Renal cortical epithelial cell (primary cell): ENCODE data around the gene CDK12. TPM values are rescaled to one million over a fixed set of nuclear protein-coding genes. Genes with fewer than 3 reads are reported as not detected.
A peak's percentile ranks its signal among the peaks of the same experiment; 100 is the strongest.

Experiments
- DNase-seq: peaks from one replicate; pipeline ENCODE4 v3.0.0-alpha.2; 2011; ENCODE audit warnings: low read depth
- total RNA-seq: library from RNA; depleted of rRNA; stranded (reverse); fragments of >200 nt; gene quantifications from 2 replicates; pipeline ENCODE4 v1.2.3, GENCODE V29; 2014

CDK12 gene
- total RNA-seq, 1 donor from 2014 or later, result 38.9 TPM

GRCh38 chr17:39548494-39549225, 87.4 kb downstream of the CDK12 start:
- no peak for DNase-seq

- no peak for DNase-seq
These were observed 88.7 kb downstream of the CDK12 start for GRCh38 chr17:39549747-39550573.

GRCh38 chr17:39551879-39552278, 90.6 kb downstream of the CDK12 start:
- DNase-seq, result no peak

- DNase-seq, result peak; percentile 55
These were observed 92.2 kb downstream of the CDK12 start for GRCh38 chr17:39553341-39553945.

GRCh38 chr17:39555368-39555767, 94.1 kb downstream of the CDK12 start:
- no peak for DNase-seq

GRCh38 chr17:39556423-39556822, 95.1 kb downstream of the CDK12 start:
- DNase-seq, result no peak

- DNase-seq, result no peak
These were observed 101.1 kb downstream of the CDK12 start for GRCh38 chr17:39562395-39562794.

- no peak for DNase-seq
These were observed 101.7 kb downstream of the CDK12 start for GRCh38 chr17:39562976-39563375.

- DNase-seq, result no peak
These were observed 102.2 kb downstream of the CDK12 start for GRCh38 chr17:39563476-39563875.

GRCh38 chr17:39564211-39564848, 103.0 kb downstream of the CDK12 start:
- peak; percentile 23 for DNase-seq

GRCh38 chr17:39566094-39566850, 105.0 kb downstream of the CDK12 start:
- DNase-seq, result no peak

GRCh38 chr17:39568702-39569101, 107.4 kb downstream of the CDK12 start:
- DNase-seq, result no peak

- DNase-seq, result no peak
These were observed 107.8 kb downstream of the CDK12 start for GRCh38 chr17:39569126-39569525.

GRCh38 chr17:39572121-39572520, 110.8 kb downstream of the CDK12 start:
- no peak for DNase-seq

- peak; percentile 14 for DNase-seq
These were observed 112.4 kb downstream of the CDK12 start for GRCh38 chr17:39573447-39574298.

- DNase-seq, result no peak
These were observed 114.9 kb downstream of the CDK12 start for GRCh38 chr17:39576187-39576586.

- no peak for DNase-seq
These were observed 117.0 kb downstream of the CDK12 start for GRCh38 chr17:39578272-39578671.

- no peak for DNase-seq
These were observed 118.2 kb downstream of the CDK12 start for GRCh38 chr17:39579318-39580081.

- no peak for DNase-seq
These were observed 118.8 kb downstream of the CDK12 start for GRCh38 chr17:39580082-39580468.
